Kidney tubule cell (primary cell): ENCODE results near the gene AP1B1.
A peak's percentile ranks its signal among the peaks of the same experiment; 100 is the strongest.
"Not testable (repeated sequence)": the region's sequence is repeated elsewhere in the genome, so short reads cannot be mapped to it uniquely, and the experiment has no call there.

Source experiments
- DNase-seq: peaks from one replicate; pipeline ENCODE4 v3.0.0-alpha.2; 2018; ENCODE audit warnings: low spot score

AP1B1 gene

GRCh38 chr22:29348956-29349355 lies 39.4 kb downstream of the AP1B1 start:
- peak; percentile 55 for DNase-seq

GRCh38 chr22:29348041-29348440 lies 40.3 kb downstream of the AP1B1 start:
- DNase-seq: no peak

GRCh38 chr22:29346659-29347058 lies 41.7 kb downstream of the AP1B1 start:
- DNase-seq: no peak

- DNase-seq: no peak
Measured at GRCh38 chr22:29345932-29346331, 42.4 kb downstream of the AP1B1 start.

- DNase-seq: not testable (repeated sequence)
Measured at GRCh38 chr22:29344889-29345288, 43.5 kb downstream of the AP1B1 start.

- DNase-seq: peak; percentile 96
Measured at GRCh38 chr22:29344137-29344536, 44.2 kb downstream of the AP1B1 start.

GRCh38 chr22:29343313-29343805 lies 45.0 kb downstream of the AP1B1 start:
- no peak for DNase-seq

- no peak for DNase-seq
Measured at GRCh38 chr22:29342577-29343312, 45.6 kb downstream of the AP1B1 start.

GRCh38 chr22:29342177-29342576 lies 46.2 kb downstream of the AP1B1 start:
- DNase-seq: no peak

- no peak for DNase-seq
Measured at GRCh38 chr22:29341849-29342127, 46.6 kb downstream of the AP1B1 start.

- DNase-seq: no peak
Measured at GRCh38 chr22:29341056-29341848, 47.1 kb downstream of the AP1B1 start.

- DNase-seq: no peak
Measured at GRCh38 chr22:29340566-29340965, 47.8 kb downstream of the AP1B1 start.

- no peak for DNase-seq
Measured at GRCh38 chr22:29339381-29340235, 48.8 kb downstream of the AP1B1 start.

GRCh38 chr22:29338398-29338797 lies 50.0 kb downstream of the AP1B1 start:
- no peak for DNase-seq

- no peak for DNase-seq
Measured at GRCh38 chr22:29337631-29338284, 50.6 kb downstream of the AP1B1 start.

GRCh38 chr22:29336751-29337490 lies 51.4 kb downstream of the AP1B1 start:
- DNase-seq: no peak

GRCh38 chr22:29335656-29336055 lies 52.7 kb downstream of the AP1B1 start:
- no peak for DNase-seq

- no peak for DNase-seq
Measured at GRCh38 chr22:29334696-29335344, 53.5 kb downstream of the AP1B1 start.

GRCh38 chr22:29334148-29334547 lies 54.2 kb downstream of the AP1B1 start:
- no peak for DNase-seq

- no peak for DNase-seq
Measured at GRCh38 chr22:29332886-29333496, 55.4 kb downstream of the AP1B1 start.
